Erythroblast (primary cell): ENCODE results near the gene NRP1.

Source experiments
- GATA1 ChIP-seq: IDR thresholded peaks from 2 replicates; pipeline ENCODE4 v1.6.1; 2011; ENCODE audit warnings: low read depth, mild to moderate bottlenecking, control low read depth, low read length, moderate library complexity
- POLR2A ChIP-seq: IDR thresholded peaks from 2 replicates; pipeline ENCODE4 v1.6.1; 2011; ENCODE audit warnings: mild to moderate bottlenecking, low read length

DNA sequence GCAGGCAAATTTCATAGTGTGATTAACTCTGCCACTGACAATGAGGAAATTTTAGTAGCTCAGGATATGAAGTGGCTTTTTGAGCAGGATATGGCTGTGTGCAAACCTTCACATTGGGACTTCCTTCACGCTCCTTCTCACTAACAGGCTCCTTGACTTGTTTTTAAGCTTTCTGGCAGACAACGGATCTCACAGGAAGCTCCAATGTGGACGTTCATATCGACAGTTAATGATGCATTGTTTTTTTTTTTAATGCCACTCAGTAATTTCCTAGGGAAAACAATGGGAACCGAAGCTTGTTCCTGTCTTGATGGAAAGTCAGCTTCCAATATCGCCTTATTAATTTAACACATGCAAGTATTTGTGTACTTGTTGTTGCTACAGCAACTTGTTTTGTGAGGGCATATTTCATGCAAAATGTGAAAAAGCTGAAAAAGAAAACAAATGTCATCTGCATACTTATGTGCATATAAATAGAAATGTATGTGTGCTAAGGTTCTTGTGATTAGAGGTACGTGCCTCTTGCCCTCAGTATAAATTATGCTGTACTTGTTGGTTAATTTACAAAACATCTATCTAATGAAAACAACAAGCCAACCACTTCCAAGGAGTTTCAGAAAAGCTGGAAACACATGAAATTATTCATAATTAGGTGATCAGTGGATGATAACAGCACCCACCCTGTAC is 84.7 kb downstream of the NRP1 start:
- no peak for TF ChIP-seq POLR2A
- TF ChIP-seq GATA1: no peak
